Measurements from ENCODE around the gene CCR7.

CCR7 gene

GRCh38 chr17:40563220-40564052 is 1.8 kb downstream of the CCR7 start:
- in situ Hi-C loops (cut with MboI; ENCODE audit: low sequenced_read_pairs): no loop called here

GRCh38 chr17:40562838-40563219 is 2.4 kb downstream of the CCR7 start:
- in situ Hi-C loops (cut with MboI; ENCODE audit: low sequenced_read_pairs): no loop called here

GRCh38 chr17:40561871-40562611 is 3.2 kb downstream of the CCR7 start:
- in situ Hi-C loops (cut with MboI; ENCODE audit: low sequenced_read_pairs): no loop called here

GRCh38 chr17:40561294-40561870 is 3.9 kb downstream of the CCR7 start:
- in situ Hi-C loops (cut with MboI; ENCODE audit: low sequenced_read_pairs): no loop called here

- in situ Hi-C loops (cut with MboI; ENCODE audit: low sequenced_read_pairs): no loop called here
Observed at GRCh38 chr17:40560592-40561293, 4.5 kb downstream of the CCR7 start.

- in situ Hi-C loops (cut with MboI; ENCODE audit: low sequenced_read_pairs): no loop called here
Observed at GRCh38 chr17:40559954-40560591, 5.2 kb downstream of the CCR7 start.

GRCh38 chr17:40559564-40559916 is 5.7 kb downstream of the CCR7 start:
- in situ Hi-C loops (cut with MboI; ENCODE audit: low sequenced_read_pairs): no loop called here

GRCh38 chr17:40558890-40559563 is 6.2 kb downstream of the CCR7 start:
- in situ Hi-C loops (cut with MboI; ENCODE audit: low sequenced_read_pairs): no loop called here

GRCh38 chr17:40558300-40558889 is 6.9 kb downstream of the CCR7 start:
- in situ Hi-C loops (cut with MboI; ENCODE audit: low sequenced_read_pairs): no loop called here

- in situ Hi-C loops (cut with MboI; ENCODE audit: low sequenced_read_pairs): no loop called here
Observed at GRCh38 chr17:40557531-40558299, 7.6 kb downstream of the CCR7 start.

GRCh38 chr17:40556884-40557414 is 8.3 kb downstream of the CCR7 start:
- in situ Hi-C loops (cut with MboI; ENCODE audit: low sequenced_read_pairs): no loop called here

- in situ Hi-C loops (cut with MboI; ENCODE audit: low sequenced_read_pairs): no loop called here
Observed at GRCh38 chr17:40556198-40556661, 9.0 kb downstream of the CCR7 start.

GRCh38 chr17:40555296-40556190 is 9.7 kb downstream of the CCR7 start:
- in situ Hi-C loops (cut with MboI; ENCODE audit: low sequenced_read_pairs): no loop called here

- in situ Hi-C loops (cut with MboI; ENCODE audit: low sequenced_read_pairs): no loop called here
Observed at GRCh38 chr17:40554646-40555295, 10.5 kb downstream of the CCR7 start.

GRCh38 chr17:40553694-40554534 is 11.4 kb downstream of the CCR7 start:
- in situ Hi-C loops (cut with MboI; ENCODE audit: low sequenced_read_pairs): no loop called here
